ENCODE measurements around the gene EPN3. TPM values are rescaled to one million over a fixed set of nuclear protein-coding genes. Genes with fewer than 3 reads are reported as not detected.

Gene EPN3
- total RNA-seq, 6 donors from 2014 or later = 0.74 to 14.4 (median 1.2) TPM; not detected in 1

GRCh38 chr17:50551884-50552283 lies 19.3 kb downstream of the EPN3 start:
- H3K36me3 ChIP-seq = peaks cover 0 to 22% (median 11%) of the 10 kb centered on the region in 4 donors
- peaks cover 8 to 19% (median 9%) of the 10 kb centered on the region in 4 donors for H3K4me1 ChIP-seq
- H3K27ac ChIP-seq = no peak overlapping the region
- ATAC-seq (ENCODE audit: low FRiP score in 2 of 2) (no peak), DNase-seq (no peak)
- TF ChIP-seq POLR2A (IDR thresholded peaks at IDR 0.05) (no peak), CTCF (IDR thresholded peaks at IDR 0.05) (no peak), POLR2AphosphoS5 (IDR thresholded peaks at IDR 0.05) (no peak), EP300 (IDR thresholded peaks at IDR 0.05) (no peak)
- no peak overlapping the region for H3K4me3 ChIP-seq
- no peaks in the 10 kb centered on the region for H3K27me3 ChIP-seq
- WGBS, 2 donors = 94 to 95% methylated on average over 12 of the region's 12 CpGs
- H3K9me3 ChIP-seq = no peaks in the 10 kb centered on the region

GRCh38 chr17:50554201-50554600 lies 21.7 kb downstream of the EPN3 start:
- ATAC-seq (ENCODE audit: low FRiP score in 2 of 2) (no peak), DNase-seq (no peak)
- WGBS, 2 donors = 92% methylated on average over 17 of the region's 17 CpGs; no CpG with 5 or more reads in 1 of the 2 donors
- peaks cover 8 to 20% (median 11%) of the 10 kb centered on the region in 4 donors for H3K4me1 ChIP-seq
- no peak overlapping the region for H3K27ac ChIP-seq
- peaks cover 0 to 8% (median 4%) of the 10 kb centered on the region in 4 donors for H3K27me3 ChIP-seq
- no peak overlapping the region for H3K4me3 ChIP-seq
- peaks cover 0 to 22% (median 11%) of the 10 kb centered on the region in 4 donors for H3K36me3 ChIP-seq
- H3K9me3 ChIP-seq = no peaks in the 10 kb centered on the region
- TF ChIP-seq EP300 (IDR thresholded peaks at IDR 0.05) (no peak), POLR2A (IDR thresholded peaks at IDR 0.05) (no peak), POLR2AphosphoS5 (IDR thresholded peaks at IDR 0.05) (no peak), CTCF (IDR thresholded peaks at IDR 0.05) (no peak)

- TF ChIP-seq POLR2A (IDR thresholded peaks at IDR 0.05) (no peak), CTCF (IDR thresholded peaks at IDR 0.05) (no peak), POLR2AphosphoS5 (IDR thresholded peaks at IDR 0.05) (no peak), EP300 (IDR thresholded peaks at IDR 0.05) (no peak)
- peaks cover 0 to 34% (median 22%) of the 10 kb centered on the region in 4 donors for H3K27me3 ChIP-seq
- no peak overlapping the region for H3K27ac ChIP-seq
- H3K4me3 ChIP-seq = no peak overlapping the region
- peaks cover 34 to 39% (median 36%) of the 10 kb centered on the region in 4 donors for H3K4me1 ChIP-seq
- no peaks in the 10 kb centered on the region for H3K9me3 ChIP-seq
- 67% methylated on average over 2 to 5 of the region's 5 CpGs for WGBS, 2 donors
- peaks cover 0 to 11% (median 9%) of the 10 kb centered on the region in 4 donors for H3K36me3 ChIP-seq
- no peak for DNase-seq
- ATAC-seq (ENCODE audit: low FRiP score in 2 of 2) = no peak
These were observed 24.3 kb downstream of the EPN3 start for GRCh38 chr17:50556803-50557202.

GRCh38 chr17:50557630-50558029 lies 25.1 kb downstream of the EPN3 start:
- TF ChIP-seq EP300 (IDR thresholded peaks at IDR 0.05) = no peak
- Histone ChIP-seq H3K27me3 (peaks cover 0 to 40% (median 30%) of the 10 kb centered on the region in 4 donors), H3K36me3 (peaks cover 0 to 11% (median 9%) of the 10 kb centered on the region in 4 donors)

GRCh38 chr17:50558091-50558490 lies 25.6 kb downstream of the EPN3 start:
- no peak overlapping the region for H3K4me3 ChIP-seq
- H3K9me3 ChIP-seq = no peaks in the 10 kb centered on the region
- peaks cover 0 to 11% (median 9%) of the 10 kb centered on the region in 4 donors for H3K36me3 ChIP-seq
- ATAC-seq (ENCODE audit: low FRiP score in 2 of 2) (no peak), DNase-seq (no peak)
- peaks cover 38 to 47% (median 41%) of the 10 kb centered on the region in 4 donors for H3K4me1 ChIP-seq
- H3K27me3 ChIP-seq = peaks cover 0 to 41% (median 32%) of the 10 kb centered on the region in 4 donors
- TF ChIP-seq EP300 (IDR thresholded peaks at IDR 0.05) = no peak
- TF ChIP-seq CTCF (IDR thresholded peaks at IDR 0.05) = no peak
- no peak for TF ChIP-seq POLR2AphosphoS5 (IDR thresholded peaks at IDR 0.05)
- no peak for TF ChIP-seq POLR2A (IDR thresholded peaks at IDR 0.05)
- WGBS, 2 donors = 66 to 76% methylated on average over 4 of the region's 4 CpGs
- no peak overlapping the region for H3K27ac ChIP-seq

More at GRCh38 chr17:50557630-50558029, 25.1 kb downstream of the EPN3 start:
- peaks cover 38 to 47% (median 41%) of the 10 kb centered on the region in 4 donors for H3K4me1 ChIP-seq
- H3K4me3 ChIP-seq = no peak overlapping the region
- no peak overlapping the region for H3K27ac ChIP-seq
- no peaks in the 10 kb centered on the region for H3K9me3 ChIP-seq
- DNase-seq (no peak), ATAC-seq (ENCODE audit: low FRiP score in 2 of 2) (no peak)
- WGBS, 2 donors = 86 to 91% methylated on average over 4 of the region's 4 CpGs
